T-helper 2 cell treated with Interferon-gamma antibody and Interleukin-4, amounts not matched to agents 100 ng/mL and 5 ng/mL, for 36 hours (primary cell): ENCODE measurements around the gene AZGP1. TPM values are rescaled to one million over a fixed set of nuclear protein-coding genes. Genes with fewer than 3 reads are reported as not detected.

Experiments
- total RNA-seq: library from RNA; stranded (reverse); gene quantifications from 2 replicates; pipeline ENCODE4 v1.2.3, GENCODE V29; 2022

Gene AZGP1
- total RNA-seq, 1 donor from 2014 or later = not detected

Other genes starting within 250 kb of the AZGP1 start
- not detected in 2 replicates for gene CYP3A7, start 240.8 kb downstream of the AZGP1 start, total RNA-seq
- gene CYP3A4, start 191.8 kb downstream of the AZGP1 start, total RNA-seq = not detected in 2 replicates
- gene CYP3A43, start 148.0 kb downstream of the AZGP1 start, total RNA-seq = not detected in 2 replicates
- 0.30 TPM in 1 of 2 replicates, not detected in the other for gene OR2AE1, start 99.0 kb downstream of the AZGP1 start, total RNA-seq
- 27.3 and 28.3 TPM in 2 replicates for gene TRIM4, start 56.5 kb downstream of the AZGP1 start, total RNA-seq
- gene GJC3, start 46.4 kb downstream of the AZGP1 start, total RNA-seq = 0.14 and 0.16 TPM in 2 replicates
- gene ZKSCAN1, start 39.6 kb upstream of the AZGP1 start, total RNA-seq = 53.2 and 55.3 TPM in 2 replicates
- gene ZSCAN21, start 73.7 kb upstream of the AZGP1 start, total RNA-seq = 5.3 and 5.8 TPM in 2 replicates
- 25.3 and 26.7 TPM in 2 replicates for gene ZNF3, start 105.7 kb upstream of the AZGP1 start, total RNA-seq
- 101 and 102 TPM in 2 replicates for gene COPS6, start 112.9 kb upstream of the AZGP1 start, total RNA-seq
- 336 and 353 TPM in 2 replicates for gene MCM7, start 125.4 kb upstream of the AZGP1 start, total RNA-seq
- gene AP4M1, start 125.6 kb upstream of the AZGP1 start, total RNA-seq = 10.4 and 11.7 TPM in 2 replicates
- gene TAF6, start 143.3 kb upstream of the AZGP1 start, total RNA-seq = 63.0 and 67.4 TPM in 2 replicates
- gene CNPY4, start 143.6 kb upstream of the AZGP1 start, total RNA-seq = 29.5 and 30.1 TPM in 2 replicates
- gene MBLAC1, start 150.9 kb upstream of the AZGP1 start, total RNA-seq = 2.7 and 3.8 TPM in 2 replicates
- 143 and 155 TPM in 2 replicates for gene LAMTOR4, start 172.9 kb upstream of the AZGP1 start, total RNA-seq
- gene TRAPPC14, start 182.7 kb upstream of the AZGP1 start, total RNA-seq = 49.5 and 50.9 TPM in 2 replicates
- gene GAL3ST4, start 192.6 kb upstream of the AZGP1 start, total RNA-seq = 4.7 and 5.7 TPM in 2 replicates
- gene GPC2, start 201.3 kb upstream of the AZGP1 start, total RNA-seq = 7.0 and 8.5 TPM in 2 replicates
- 19.2 and 21.7 TPM in 2 replicates for gene STAG3, start 201.9 kb upstream of the AZGP1 start, total RNA-seq
- 46.2 and 49.9 TPM in 2 replicates for gene PVRIG, start 243.9 kb upstream of the AZGP1 start, total RNA-seq